Jurkat, Clone E6-1 (cell line): ENCODE measurements around the gene AFAP1.
"Not testable (repeated sequence)": the region's sequence is repeated elsewhere in the genome, so short reads cannot be mapped to it uniquely, and the experiment has no call there.

Experiments
- DNase-seq: peaks from one replicate; pipeline ENCODE4 v3.0.0-alpha.2; 2011; ENCODE audit warnings: low read depth, low spot score
- H3K4me3 ChIP-seq: 2 replicates; pipeline ENCODE4 v1.5.1; 2011; ENCODE audit warnings: mild to moderate bottlenecking, low read length, control low read depth, moderate library complexity

AFAP1 gene

GRCh38 chr4:7924570-7924969 lies 15.1 kb downstream of the AFAP1 start:
- no peak for DNase-seq
- H3K4me3 ChIP-seq, result no peak overlapping the region

GRCh38 chr4:7924163-7924562 lies 15.5 kb downstream of the AFAP1 start:
- H3K4me3 ChIP-seq, result no peak overlapping the region
- no peak for DNase-seq

- no peak for DNase-seq
- H3K4me3 ChIP-seq, result no peak overlapping the region
These were observed 17.2 kb downstream of the AFAP1 start for GRCh38 chr4:7922466-7922865.

DNA sequence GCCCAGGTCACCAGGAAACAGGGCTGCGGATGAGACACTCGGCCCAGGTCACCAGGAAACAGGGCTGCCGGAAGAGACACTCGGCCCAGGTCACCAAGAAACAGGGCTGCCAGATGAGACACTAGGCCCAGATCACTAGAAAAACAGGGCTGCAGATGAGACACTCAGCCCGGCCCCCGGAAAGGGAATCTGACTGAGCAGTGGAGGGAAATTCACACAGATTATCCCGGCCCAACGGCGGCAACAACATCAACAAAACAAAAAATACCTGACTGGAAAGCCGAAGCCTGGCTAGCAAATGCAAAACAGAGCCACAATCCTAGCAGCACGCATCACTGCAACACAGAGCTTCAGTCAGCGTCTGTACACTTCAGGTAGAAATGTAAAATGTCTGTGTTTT lies 20.7 kb downstream of the AFAP1 start:
- DNase-seq, result no peak
- no peak overlapping the region for H3K4me3 ChIP-seq

- not testable (repeated sequence) for DNase-seq
These were observed 21.5 kb downstream of the AFAP1 start for GRCh38 chr4:7918187-7918586.

DNA sequence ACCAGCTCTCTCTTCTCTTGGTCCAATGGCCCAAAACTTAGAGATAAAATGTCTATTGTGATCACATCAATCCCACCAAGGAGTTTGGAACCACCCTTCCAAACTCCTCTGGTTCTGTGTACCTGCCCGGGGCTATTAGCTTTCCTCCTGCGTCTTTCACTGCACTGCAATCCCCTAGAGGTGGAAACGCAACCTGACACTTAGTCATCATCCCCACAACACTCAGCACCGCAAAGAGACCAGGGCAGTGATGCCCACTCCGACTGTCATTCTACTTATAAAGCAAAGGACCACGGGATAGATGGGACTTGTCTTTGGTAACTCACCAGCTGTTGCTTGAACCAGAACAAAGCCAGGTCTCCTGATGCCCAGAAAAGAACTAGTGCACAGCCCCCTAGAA lies 22.0 kb downstream of the AFAP1 start:
- no peak for DNase-seq
- no peak overlapping the region for H3K4me3 ChIP-seq

More at GRCh38 chr4:7918187-7918586, 21.5 kb downstream of the AFAP1 start:
- H3K4me3 ChIP-seq, result not testable (repeated sequence)

GRCh38 chr4:7915875-7916242 lies 23.8 kb downstream of the AFAP1 start:
- H3K4me3 ChIP-seq, result no peak overlapping the region
- peak; percentile 26 for DNase-seq

- no peak for DNase-seq
- no peak overlapping the region for H3K4me3 ChIP-seq
These were observed 26.8 kb downstream of the AFAP1 start for GRCh38 chr4:7912826-7913225.

DNA sequence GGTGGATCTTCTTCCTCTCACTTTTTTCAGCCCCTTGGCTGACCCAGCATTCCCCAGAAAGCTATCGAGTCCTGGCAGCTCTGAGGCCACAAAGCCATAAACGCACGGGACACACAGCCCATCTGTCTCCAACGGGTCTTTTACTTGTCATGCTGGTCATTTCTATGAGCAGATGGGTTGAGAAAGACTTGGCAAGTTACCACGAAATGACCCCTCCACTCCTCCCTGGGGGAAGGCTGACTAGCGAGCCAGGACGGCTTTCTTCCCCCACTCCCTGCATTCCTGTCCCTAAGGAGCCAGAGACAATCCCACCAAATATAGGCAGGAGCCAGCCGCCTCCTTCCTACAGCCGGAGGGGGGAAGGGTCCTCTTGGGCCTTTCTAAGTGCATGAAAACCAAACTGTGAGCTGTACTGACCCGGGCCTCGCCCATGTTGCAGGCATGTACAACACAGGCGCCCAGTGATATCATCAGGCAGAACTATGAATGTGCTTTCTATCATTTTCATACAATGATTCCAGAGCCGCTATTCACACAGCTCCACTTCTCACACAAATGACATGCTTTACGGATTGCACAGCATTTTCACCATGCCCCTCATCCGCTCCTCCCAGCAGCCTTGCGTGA lies 28.6 kb downstream of the AFAP1 start:
- H3K4me3 ChIP-seq, result no peak overlapping the region
- DNase-seq, result no peak

DNA sequence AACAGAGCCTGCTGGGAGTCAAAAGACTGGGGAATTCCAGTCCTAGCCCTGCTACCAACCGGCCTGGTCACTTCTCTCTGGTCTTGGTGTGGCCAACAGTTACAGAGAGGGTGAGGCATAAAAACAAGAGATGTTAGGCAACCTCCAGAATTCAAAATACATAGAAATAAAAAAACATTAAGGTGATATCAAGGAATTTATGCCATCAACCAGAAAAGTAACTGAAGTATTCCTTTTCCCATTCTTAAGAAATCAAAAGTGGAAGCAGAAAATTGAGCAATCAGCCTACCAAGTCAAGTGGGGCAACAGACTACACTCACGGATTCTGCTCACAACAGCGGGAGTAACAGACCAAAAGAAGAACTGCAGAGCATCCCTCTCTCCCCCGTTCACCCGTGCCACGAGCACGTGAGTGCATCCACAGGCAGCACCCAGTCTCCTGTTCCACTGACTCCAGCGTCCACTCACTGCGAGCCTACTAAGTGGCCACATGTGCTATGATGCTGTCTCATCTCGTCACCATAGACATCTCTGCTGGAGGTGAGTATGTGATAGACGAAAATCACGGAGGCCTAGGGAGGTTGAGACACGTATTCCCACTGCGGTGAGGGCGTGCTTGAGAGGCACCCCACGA lies 29.3 kb downstream of the AFAP1 start:
- no peak for DNase-seq
- H3K4me3 ChIP-seq, result no peak overlapping the region

DNA sequence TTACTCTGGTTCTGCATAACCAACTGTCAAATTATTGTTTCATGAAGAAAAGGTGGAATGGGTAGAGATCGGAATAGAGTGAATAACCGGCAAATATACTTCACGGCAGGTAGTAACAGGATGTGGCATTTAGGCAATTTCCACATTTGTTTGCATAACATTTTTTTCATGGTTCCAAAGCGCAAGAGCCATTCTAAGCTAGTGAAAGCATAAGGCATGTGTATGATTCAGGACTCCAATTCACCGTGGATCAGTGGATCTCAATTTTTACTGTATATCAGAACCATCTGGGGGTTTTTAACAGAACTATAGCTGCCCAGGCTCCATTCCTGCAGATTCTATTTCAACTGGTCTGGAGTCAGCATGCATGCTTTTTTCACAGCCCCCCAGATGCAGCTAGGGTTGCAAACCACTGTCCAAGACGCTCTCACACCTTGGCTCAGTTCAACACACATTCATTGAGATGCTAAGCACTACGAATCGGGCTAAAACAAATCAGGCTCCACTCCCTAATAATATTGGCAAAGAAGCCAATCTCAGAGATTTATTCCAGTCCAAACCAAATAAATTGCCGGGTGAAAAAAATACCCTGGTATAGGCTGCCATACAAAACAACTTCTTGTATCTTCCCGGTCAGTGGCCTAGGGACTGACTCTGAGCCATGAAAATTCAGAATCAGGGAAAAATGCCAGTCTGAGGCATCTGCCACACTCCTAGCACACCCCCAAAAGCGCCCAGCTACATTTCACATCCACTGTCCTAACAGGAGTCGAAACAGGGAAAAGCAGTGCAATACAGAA lies 30.0 kb downstream of the AFAP1 start:
- DNase-seq, result peak; percentile 50
- no peak overlapping the region for H3K4me3 ChIP-seq

DNA sequence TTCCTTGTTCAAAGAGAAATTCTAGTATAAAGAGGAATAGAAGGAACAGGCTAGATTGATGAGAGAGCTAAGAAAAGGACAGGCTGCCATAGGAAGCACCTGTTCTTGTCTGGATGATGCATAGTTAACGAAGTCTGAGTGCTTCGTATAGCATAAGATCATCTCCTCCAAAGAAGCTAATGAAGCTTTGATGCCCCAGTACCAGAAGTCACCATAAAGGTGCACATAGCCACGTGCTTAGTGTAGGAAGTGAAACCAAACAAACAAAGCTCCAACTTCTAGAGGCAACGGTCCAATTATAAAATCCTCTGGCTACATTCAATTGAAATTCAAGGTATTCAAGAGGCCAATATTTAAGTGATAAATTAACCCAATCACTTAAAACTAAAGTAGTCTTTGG lies 31.0 kb downstream of the AFAP1 start:
- no peak overlapping the region for H3K4me3 ChIP-seq
- DNase-seq, result peak; percentile 56

- DNase-seq, result no peak
- H3K4me3 ChIP-seq, result no peak overlapping the region
These were observed 32.5 kb downstream of the AFAP1 start for GRCh38 chr4:7907142-7907541.

- H3K4me3 ChIP-seq, result no peak overlapping the region
- DNase-seq, result no peak
These were observed 33.4 kb downstream of the AFAP1 start for GRCh38 chr4:7906171-7906701.

DNA sequence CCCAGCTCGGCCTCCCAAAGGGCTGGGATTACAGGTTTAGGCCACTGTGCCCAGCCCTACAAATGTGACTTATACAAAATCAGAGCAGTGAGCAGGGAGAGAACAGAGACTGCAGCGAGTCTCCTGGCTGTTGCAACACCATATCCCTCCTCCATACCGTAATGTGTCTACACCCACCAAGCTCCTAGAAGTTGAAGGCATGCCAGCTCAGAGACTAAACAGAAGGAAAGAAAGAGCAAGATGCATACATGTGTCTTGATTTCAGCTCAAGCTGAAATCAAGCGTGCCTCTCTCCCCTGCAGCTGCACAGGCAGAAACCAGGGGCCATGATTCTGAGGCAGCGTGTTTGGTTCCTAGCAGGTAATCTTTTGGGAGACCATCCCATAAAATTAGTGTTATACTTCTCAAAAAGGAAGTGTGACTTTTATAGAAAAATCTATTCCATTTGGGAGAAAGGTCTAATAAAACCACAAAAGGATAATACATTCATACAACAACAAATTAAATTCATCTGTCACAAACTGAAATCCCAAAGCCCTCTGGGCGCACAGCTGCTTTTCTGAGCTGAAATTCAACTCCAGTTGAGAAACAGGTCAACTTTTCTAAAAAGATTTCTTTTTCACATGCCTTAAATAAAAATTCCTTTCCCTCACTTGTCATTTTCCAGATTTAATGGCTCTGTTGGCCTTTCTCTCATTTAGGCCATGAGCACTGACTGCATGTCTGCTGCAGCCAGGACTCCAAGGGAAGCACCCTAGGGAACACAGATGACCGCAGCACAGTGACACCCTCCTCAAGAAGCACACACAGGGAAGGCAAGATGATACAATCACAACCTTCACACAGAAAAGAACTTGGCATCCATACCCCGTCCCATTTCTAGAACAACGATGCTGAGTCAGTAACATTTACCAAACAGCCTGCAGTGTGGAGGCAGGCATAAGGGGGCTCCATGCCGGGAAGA lies 34.4 kb downstream of the AFAP1 start:
- no peak overlapping the region for H3K4me3 ChIP-seq
- DNase-seq, result no peak

GRCh38 chr4:7903791-7904516 lies 35.7 kb downstream of the AFAP1 start:
- no peak for DNase-seq
- no peak overlapping the region for H3K4me3 ChIP-seq

GRCh38 chr4:7902826-7903225 lies 36.8 kb downstream of the AFAP1 start:
- no peak overlapping the region for H3K4me3 ChIP-seq

GRCh38 chr4:7902101-7902553 lies 37.5 kb downstream of the AFAP1 start:
- no peak overlapping the region for H3K4me3 ChIP-seq
- no peak for DNase-seq

More at GRCh38 chr4:7902826-7903225, 36.8 kb downstream of the AFAP1 start:
- DNase-seq, result no peak
